K562 (cell line): ENCODE data around the gene CDH2. TPM values are rescaled to one million over a fixed set of nuclear protein-coding genes. Genes with fewer than 3 reads are reported as not detected.

ENCODE experiments used
- ATAC-seq: fragments of 200-7000 bp; cut with Tn5 transposase; 3 replicates; pipeline ENCODE4 v1.9.1; 2020; ENCODE audit warnings: moderate library complexity
- Bru-seq: library from RNA; stranded (reverse); fragments of 400-500 nt; gene quantifications from one replicate; lab custom pipeline; 2021; lab: Mats Ljungman, UMichigan
- BruChase-seq, 2 experiments: library from RNA; stranded (reverse); fragments of 400-500 nt; gene quantifications; one replicate each; lab custom pipeline; 2021; lab: Mats Ljungman, UMichigan
- BruUV-seq: library from RNA; stranded (reverse); fragments of 400-500 nt; replicated peaks from 2 replicates; lab custom pipeline; 2021; lab: Mats Ljungman, UMichigan
- CTCF ChIA-PET: fragments of 300-600 bp; formaldehyde crosslinking; extraction: SDS; loops from one replicate; lab custom pipeline; 2021; ENCODE audit warnings: low intra/inter-chr PET ratio; lab: Yijun Ruan, JAX
- POLR2A ChIA-PET: fragments of 300-600, 350-650 bp; sonication (Branson Sonifier 250); formaldehyde crosslinking; extraction: SDS; loops from one replicate; lab custom pipeline; 2021; ENCODE audit warnings: antibody characterized with exemption, inconsistent platforms; lab: Yijun Ruan, JAX
- DNase-seq, 4 experiments: peaks; one replicate each; pipeline versions ENCODE4 v3.0.0 to v3.0.0-alpha.2; 2011 to 2018; ENCODE audit warnings: low spot score in 3 of 4, mixed read lengths in 3 of 4; ENCODE audit errors: extremely low read depth in 1 of 4
- FAIRE-seq: peaks from 2 replicates; lab custom pipeline; 2011; peaks lifted over from hg19 to GRCh38; lab: Jason Lieb, UNC
- H2AFZ ChIP-seq: 2 replicates; pipeline ENCODE4 v1.6.0; 2011; ENCODE audit warnings: low read depth, low read length, control low read depth, inconsistent platforms
- H3K27ac ChIP-seq: fragments of 200-600 bp; 3 replicates; pipeline ENCODE4 v1.8.0; 2011; ENCODE audit warnings: low read depth, mild to moderate bottlenecking, control low read depth, inconsistent platforms, low read length, moderate library complexity, mixed read lengths; ENCODE audit errors: extremely low read depth
- H3K27me3 ChIP-seq, 2 experiments: fragments of 300-600 bp in 1 of 2; 2 replicates in 1 of 2; 3 replicates in 1 of 2; pipeline versions ENCODE4 v1.6.0 to v1.8.0; 2011; ENCODE audit warnings: inconsistent platforms in 2 of 2, low read length in 2 of 2, mild to moderate bottlenecking in 1 of 2, mixed read lengths in 1 of 2, moderate library complexity in 1 of 2; ENCODE audit not compliant: control insufficient read depth in 2 of 2, insufficient read depth in 2 of 2
- H3K36me3 ChIP-seq: fragments of 300-600 bp; 3 replicates; pipeline ENCODE4 v1.8.0; 2011; ENCODE audit warnings: mild to moderate bottlenecking, low read length, inconsistent platforms; ENCODE audit not compliant: control insufficient read depth, insufficient read depth
- H3K4me1 ChIP-seq, 2 experiments: fragments of 200-600 bp in 1 of 2; replicated peaks in 1 of 2; 2 replicates in 1 of 2; 3 replicates in 1 of 2; pipeline versions ENCODE4 v1.5.1 to v1.8.0; 2011; ENCODE audit warnings: inconsistent platforms in 2 of 2, low read length in 2 of 2, mild to moderate bottlenecking in 1 of 2, mixed read lengths in 1 of 2, moderate library complexity in 1 of 2; ENCODE audit not compliant: control insufficient read depth in 2 of 2, insufficient read depth in 2 of 2
- H3K4me2 ChIP-seq: 2 replicates; pipeline ENCODE4 v1.6.1; 2011; ENCODE audit warnings: low read length, control low read depth, inconsistent platforms, mixed read lengths; ENCODE audit not compliant: insufficient read depth
- H3K4me3 ChIP-seq: fragments of 200-600 bp; sonication (generic), shearing (Covaris generic); 2 replicates; pipeline ENCODE4 v1.5.1; 2016; ENCODE audit warnings: control low read depth, inconsistent platforms
- H3K79me2 ChIP-seq: fragments of 200-600 bp; 3 replicates; pipeline ENCODE4 v1.8.0; 2011; ENCODE audit warnings: low read length, inconsistent platforms; ENCODE audit not compliant: control insufficient read depth, insufficient read depth
- H3K9ac ChIP-seq, 2 experiments: 2 replicates each; pipeline versions ENCODE4 v1.6.0 to v1.6.1; 2011; ENCODE audit warnings: low read depth in 2 of 2, low read length in 2 of 2, control low read depth in 1 of 2, inconsistent platforms in 1 of 2, mild to moderate bottlenecking in 1 of 2, mixed read lengths in 1 of 2; ENCODE audit not compliant: insufficient read depth in 1 of 2
- H3K9me1 ChIP-seq: one replicate; pipeline ENCODE4 v1.6.0; 2011; ENCODE audit warnings: inconsistent platforms, mild to moderate bottlenecking, low read length, moderate library complexity; ENCODE audit not compliant: control insufficient read depth, insufficient read depth
- H3K9me3 ChIP-seq: replicated peaks from 2 replicates; pipeline ENCODE4 v1.5.1; 2011; ENCODE audit warnings: low read depth, low read length, inconsistent platforms; ENCODE audit not compliant: control insufficient read depth, insufficient read depth
- H4K20me1 ChIP-seq: replicated peaks from 2 replicates; pipeline ENCODE4 v1.6.1; 2011; ENCODE audit warnings: low read length, inconsistent platforms, mixed read lengths; ENCODE audit not compliant: control insufficient read depth, insufficient read depth
- HMGN3 ChIP-seq: IDR thresholded peaks from 2 replicates; pipeline ENCODE4 v1.6.1; 2011; ENCODE audit warnings: borderline replicate concordance, low read depth, mild to moderate bottlenecking, mixed read lengths, low read length; ENCODE audit not compliant: insufficient read length; ENCODE audit errors: extremely low read depth
- HNRNPK ChIP-seq: fragments of 200-400 bp; formaldehyde crosslinking; IDR thresholded peaks from one replicate; pipeline ENCODE4 v1.6.1; 2018; ENCODE audit warnings: mild to moderate bottlenecking, low read depth, low read length; ENCODE audit not compliant: poor library complexity, severe bottlenecking
- KLF1 ChIP-seq: fragments of 450-650 bp; IDR thresholded peaks from 2 replicates; pipeline ENCODE4 v1.6.1; 2016; ENCODE audit warnings: missing genetic modification characterization, missing compliant biosample characterization
- NCOR1 ChIP-seq: fragments of 450-650 bp; IDR thresholded peaks from 2 replicates; pipeline ENCODE4 v1.6.1; 2016; ENCODE audit warnings: mild to moderate bottlenecking, moderate library complexity
- TCF15 ChIP-seq: fragments of 250-450 bp; sonication (Bioruptor Pico); IDR thresholded peaks from 2 replicates; pipeline ENCODE4 v1.8.0; 2022; ENCODE audit warnings: moderate library complexity, mild to moderate bottlenecking, inconsistent platforms
- ZSCAN32 ChIP-seq: fragments of 450-650 bp; formaldehyde crosslinking; IDR thresholded peaks from 2 replicates; pipeline ENCODE4 v1.4.0; 2020; ENCODE audit warnings: mild to moderate bottlenecking, moderate library complexity
- WGBS: fragments of 100-300 bp; shearing (Covaris generic); methylation state at CpG from one replicate; pipeline ENCODE4 v1.1.6; 2016; ENCODE audit warnings: low coverage, mixed read lengths; ENCODE audit not compliant: insufficient coverage; ENCODE audit errors: missing lambda C conversion rate; 5-methylcytosine and 5-hydroxymethylcytosine counted together
- in situ Hi-C: fragments of 300-500 bp; cut with MboI; formaldehyde crosslinking; loops from 4 replicates; pipeline ENCODE4 v1.15.0; 2018; ENCODE audit warnings: inconsistent platforms, mixed read lengths
- intact Hi-C: fragments of 100-400 bp; cut with micrococcal nuclease; formaldehyde crosslinking; loops from 2 replicates; pipeline ENCODE4 v1.14.2; 2022
- long read RNA-seq, 3 experiments: library from polyadenylated mRNA in 2 of 3; library from RNA in 1 of 3; unstranded in 2 of 3; stranded (forward) in 1 of 3; transcript quantifications; one replicate each; pipeline ENCODE4 v2.0.0, GENCODE V29; 2019 to 2022
- polyA minus RNA-seq, 3 experiments: library from RNA; depleted of rRNA, polyadenylated mRNA; stranded (reverse); fragments of >200 nt; gene quantifications; 2 replicates each; pipeline ENCODE4 v1.2.3, GENCODE V29; 2011
- polyA plus RNA-seq, 8 experiments: library from polyadenylated mRNA; depleted of rRNA in 4 of 8; stranded (reverse) in 5 of 8; unstranded in 3 of 8; fragments of >200 nt; fragmentation: Nextera tagmentation in 2 of 8; fragmentation: Illumina TruSeq in 1 of 8; extraction: Ambion mirVana in 2 of 8; extraction: Trizol in 1 of 8; gene quantifications; 2 replicates each; pipeline versions ENCODE4 v1.2.1 to v1.2.3, GENCODE V29; 2011 to 2014; ENCODE audit warnings: inconsistent platforms in 1 of 8, missing spikeins in 1 of 8
- total RNA-seq, 7 experiments: library from RNA; depleted of rRNA in 6 of 7; stranded (reverse); fragments of >200 nt in 6 of 7; fragmentation: Illumina TruSeq in 2 of 7; extraction: Trizol in 2 of 7; gene quantifications; 2 replicates each; pipeline versions ENCODE4 v1.2.1 to v1.2.3, GENCODE V29; 2011 to 2021; ENCODE audit warnings: low replicate concordance in 1 of 7

CDH2 gene
- total RNA-seq (2011; cell fraction: chromatin; rRNA removed; ENCODE audit: low replicate concordance) = not detected in 2 replicates
- not detected in 2 replicates for total RNA-seq (2011; cell fraction: nucleolus; rRNA removed)
- not detected in 2 replicates for total RNA-seq (2011; cell fraction: nucleoplasm; rRNA removed)
- total RNA-seq (2014; rRNA removed) = not detected in 2 replicates
- total RNA-seq (2014; rRNA removed; fragmentation: Illumina TruSeq; extraction: Trizol) = not detected in 2 replicates
- not detected in 2 replicates for total RNA-seq (2015; rRNA removed; fragmentation: Illumina TruSeq; extraction: Trizol)
- 0.04 and 0.09 TPM in 2 replicates for total RNA-seq (2021)
- not detected in 2 replicates for polyA plus RNA-seq (2011; rRNA removed)
- not detected in 2 replicates for polyA plus RNA-seq (2011; cell fraction: cytosol; rRNA removed)
- polyA plus RNA-seq (2011; cell fraction: nucleus; rRNA removed) = not detected in 2 replicates
- not detected in 2 replicates for polyA plus RNA-seq (2012)
- not detected in 2 replicates for polyA plus RNA-seq (2014; fragmentation: Illumina TruSeq; extraction: Trizol)
- polyA plus RNA-seq (2014; fragmentation: Nextera tagmentation; extraction: Ambion mirVana) = not detected
- not detected in 2 replicates for polyA plus RNA-seq (2014; rRNA removed)
- not detected in 2 replicates for polyA minus RNA-seq (2011; rRNA and poly(A)+ RNA removed)
- polyA minus RNA-seq (2011; cell fraction: cytosol; rRNA and poly(A)+ RNA removed) = not detected in 2 replicates
- polyA minus RNA-seq (2011; cell fraction: nucleus; rRNA and poly(A)+ RNA removed) = not detected in 2 replicates
- percentile 8 among the genes with signal in this experiment for Bru-seq, nascent RNA
- percentile 6 among the genes with signal in this experiment for BruChase-seq, experiment 1, labeled RNA remaining after a 2-hour chase
- BruChase-seq, experiment 2, labeled RNA remaining after a 6-hour chase = percentile 5 among the genes with signal in this experiment
- long read RNA-seq, experiment 1 = 0 reads
- long read RNA-seq, experiment 2 = 0 reads
- long read RNA-seq, experiment 3 = 0 reads

GRCh38 chr18:28176948-28177827 is at the start of gene CDH2:
Gene CDH2, minus strand, starts transcription at chr18:28177130. Its CDS starts 108 bp downstream, at chr18:28177022.
- no peaks in the 10 kb centered on the region for H3K9me1 ChIP-seq
- no peaks in the 10 kb centered on the region for H3K4me1 ChIP-seq
- H3K4me2 ChIP-seq = no peak within 1 kb of the TSS
- no peak within 1 kb of the TSS for H3K9ac ChIP-seq
- no peak within 1 kb of the TSS for H2AFZ ChIP-seq
- no peaks in the 10 kb centered on the region for H4K20me1 ChIP-seq
- FAIRE-seq (no peak), ATAC-seq (no peak)
- no peaks in the 10 kb centered on the region for H3K79me2 ChIP-seq
- intact Hi-C loops = no loop called here
- H3K9me3 ChIP-seq = no peaks in the 10 kb centered on the region
- no peaks in the 10 kb centered on the region for H3K27me3 ChIP-seq
- CTCF ChIA-PET = no interaction called here
- TF ChIP-seq HNRNPK = peak; percentile 19
- TF ChIP-seq ZSCAN32 (CRISPR knock-in tag) = no peak
- no peak for TF ChIP-seq NCOR1
- no peak for TF ChIP-seq HMGN3
- no peak for TF ChIP-seq TCF15 (CRISPR knock-in tag)
- TF ChIP-seq KLF1 = no peak
- TF ChIP-seq, all 486 proteins: peak for 1
- in situ Hi-C loops = no loop called here
- H3K4me3 ChIP-seq = no peak within 1 kb of the TSS
- POLR2A ChIA-PET = no interaction called here
- no peaks in the 10 kb centered on the region for H3K36me3 ChIP-seq
- H3K27ac ChIP-seq = no peak within 1 kb of the TSS
- no TSS peak for BruUV-seq
- 50% methylated on average over 36 of the region's 105 CpGs for WGBS
- no peak for DNase-seq
